ENCODE results near the gene MAN1C1. TPM values are rescaled to one million over a fixed set of nuclear protein-coding genes. Genes with fewer than 3 reads are reported as not detected.
A peak's percentile ranks its signal among the peaks of the same experiment; 100 is the strongest.

MAN1C1 gene
- total and polyA plus RNA-seq, 9 of the 15 experiments (the other 6 are each of a cell fraction or from before 2014, with no cell fraction given), result 0.04 to 0.44 (median 0.10) TPM; not detected in 3

DNA sequence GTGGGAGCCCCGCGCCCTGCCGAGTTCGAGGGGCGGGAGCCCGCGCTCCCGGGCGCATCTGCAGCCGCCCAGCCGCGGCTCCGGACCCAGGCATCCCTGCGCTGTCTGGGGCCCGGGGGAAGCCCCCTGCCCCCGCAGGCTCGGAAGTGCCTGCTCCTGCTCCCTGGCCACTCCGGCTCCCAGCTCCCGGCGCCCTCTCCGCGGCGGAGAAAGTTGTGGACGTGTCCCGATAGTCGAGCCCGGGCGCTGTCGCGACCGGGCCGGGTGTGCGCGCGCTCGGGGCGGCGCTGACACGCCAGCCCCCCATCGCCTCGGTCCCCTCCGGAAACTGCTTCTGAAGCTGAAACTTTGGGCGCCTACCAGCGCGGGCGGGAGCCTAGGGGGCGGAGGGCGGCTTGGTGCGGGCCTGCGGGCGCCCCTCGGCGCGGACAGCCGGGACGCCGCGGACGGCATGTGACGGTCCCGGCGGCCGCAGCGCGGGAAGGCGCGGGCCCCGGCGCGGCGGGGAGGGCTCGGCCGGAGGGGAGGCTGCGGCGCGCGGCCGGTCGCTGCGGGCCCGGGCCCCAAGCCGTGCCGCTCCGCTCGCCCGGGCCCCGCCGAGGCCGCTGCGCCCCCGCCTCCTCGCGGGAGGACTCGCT, 515 bp downstream of the MAN1C1 start (continued):
- TF ChIP-seq, protein P1, sequence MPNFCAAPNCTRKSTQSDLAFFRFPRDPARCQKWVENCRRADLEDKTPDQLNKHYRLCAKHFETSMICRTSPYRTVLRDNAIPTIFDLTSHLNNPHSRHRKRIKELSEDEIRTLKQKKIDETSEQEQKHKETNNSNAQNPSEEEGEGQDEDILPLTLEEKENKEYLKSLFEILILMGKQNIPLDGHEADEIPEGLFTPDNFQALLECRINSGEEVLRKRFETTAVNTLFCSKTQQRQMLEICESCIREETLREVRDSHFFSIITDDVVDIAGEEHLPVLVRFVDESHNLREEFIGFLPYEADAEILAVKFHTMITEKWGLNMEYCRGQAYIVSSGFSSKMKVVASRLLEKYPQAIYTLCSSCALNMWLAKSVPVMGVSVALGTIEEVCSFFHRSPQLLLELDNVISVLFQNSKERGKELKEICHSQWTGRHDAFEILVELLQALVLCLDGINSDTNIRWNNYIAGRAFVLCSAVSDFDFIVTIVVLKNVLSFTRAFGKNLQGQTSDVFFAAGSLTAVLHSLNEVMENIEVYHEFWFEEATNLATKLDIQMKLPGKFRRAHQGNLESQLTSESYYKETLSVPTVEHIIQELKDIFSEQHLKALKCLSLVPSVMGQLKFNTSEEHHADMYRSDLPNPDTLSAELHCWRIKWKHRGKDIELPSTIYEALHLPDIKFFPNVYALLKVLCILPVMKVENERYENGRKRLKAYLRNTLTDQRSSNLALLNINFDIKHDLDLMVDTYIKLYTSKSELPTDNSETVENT (CRISPR knock-in tag; IDR thresholded peaks at IDR 0.05), result 0 out of 2 replicates have a peak, but pooled peaks have one; percentile 49
- no peak for TF ChIP-seq HDAC2 (IDR thresholded peaks at IDR 0.05)
- TF ChIP-seq ZBED1 (IDR thresholded peaks at IDR 0.05), result peak; percentile 99
- TF ChIP-seq CREBBP (IDR thresholded peaks at IDR 0.05; ENCODE audit: low read depth, low read length), result no peak
- TF ChIP-seq, protein P2, sequence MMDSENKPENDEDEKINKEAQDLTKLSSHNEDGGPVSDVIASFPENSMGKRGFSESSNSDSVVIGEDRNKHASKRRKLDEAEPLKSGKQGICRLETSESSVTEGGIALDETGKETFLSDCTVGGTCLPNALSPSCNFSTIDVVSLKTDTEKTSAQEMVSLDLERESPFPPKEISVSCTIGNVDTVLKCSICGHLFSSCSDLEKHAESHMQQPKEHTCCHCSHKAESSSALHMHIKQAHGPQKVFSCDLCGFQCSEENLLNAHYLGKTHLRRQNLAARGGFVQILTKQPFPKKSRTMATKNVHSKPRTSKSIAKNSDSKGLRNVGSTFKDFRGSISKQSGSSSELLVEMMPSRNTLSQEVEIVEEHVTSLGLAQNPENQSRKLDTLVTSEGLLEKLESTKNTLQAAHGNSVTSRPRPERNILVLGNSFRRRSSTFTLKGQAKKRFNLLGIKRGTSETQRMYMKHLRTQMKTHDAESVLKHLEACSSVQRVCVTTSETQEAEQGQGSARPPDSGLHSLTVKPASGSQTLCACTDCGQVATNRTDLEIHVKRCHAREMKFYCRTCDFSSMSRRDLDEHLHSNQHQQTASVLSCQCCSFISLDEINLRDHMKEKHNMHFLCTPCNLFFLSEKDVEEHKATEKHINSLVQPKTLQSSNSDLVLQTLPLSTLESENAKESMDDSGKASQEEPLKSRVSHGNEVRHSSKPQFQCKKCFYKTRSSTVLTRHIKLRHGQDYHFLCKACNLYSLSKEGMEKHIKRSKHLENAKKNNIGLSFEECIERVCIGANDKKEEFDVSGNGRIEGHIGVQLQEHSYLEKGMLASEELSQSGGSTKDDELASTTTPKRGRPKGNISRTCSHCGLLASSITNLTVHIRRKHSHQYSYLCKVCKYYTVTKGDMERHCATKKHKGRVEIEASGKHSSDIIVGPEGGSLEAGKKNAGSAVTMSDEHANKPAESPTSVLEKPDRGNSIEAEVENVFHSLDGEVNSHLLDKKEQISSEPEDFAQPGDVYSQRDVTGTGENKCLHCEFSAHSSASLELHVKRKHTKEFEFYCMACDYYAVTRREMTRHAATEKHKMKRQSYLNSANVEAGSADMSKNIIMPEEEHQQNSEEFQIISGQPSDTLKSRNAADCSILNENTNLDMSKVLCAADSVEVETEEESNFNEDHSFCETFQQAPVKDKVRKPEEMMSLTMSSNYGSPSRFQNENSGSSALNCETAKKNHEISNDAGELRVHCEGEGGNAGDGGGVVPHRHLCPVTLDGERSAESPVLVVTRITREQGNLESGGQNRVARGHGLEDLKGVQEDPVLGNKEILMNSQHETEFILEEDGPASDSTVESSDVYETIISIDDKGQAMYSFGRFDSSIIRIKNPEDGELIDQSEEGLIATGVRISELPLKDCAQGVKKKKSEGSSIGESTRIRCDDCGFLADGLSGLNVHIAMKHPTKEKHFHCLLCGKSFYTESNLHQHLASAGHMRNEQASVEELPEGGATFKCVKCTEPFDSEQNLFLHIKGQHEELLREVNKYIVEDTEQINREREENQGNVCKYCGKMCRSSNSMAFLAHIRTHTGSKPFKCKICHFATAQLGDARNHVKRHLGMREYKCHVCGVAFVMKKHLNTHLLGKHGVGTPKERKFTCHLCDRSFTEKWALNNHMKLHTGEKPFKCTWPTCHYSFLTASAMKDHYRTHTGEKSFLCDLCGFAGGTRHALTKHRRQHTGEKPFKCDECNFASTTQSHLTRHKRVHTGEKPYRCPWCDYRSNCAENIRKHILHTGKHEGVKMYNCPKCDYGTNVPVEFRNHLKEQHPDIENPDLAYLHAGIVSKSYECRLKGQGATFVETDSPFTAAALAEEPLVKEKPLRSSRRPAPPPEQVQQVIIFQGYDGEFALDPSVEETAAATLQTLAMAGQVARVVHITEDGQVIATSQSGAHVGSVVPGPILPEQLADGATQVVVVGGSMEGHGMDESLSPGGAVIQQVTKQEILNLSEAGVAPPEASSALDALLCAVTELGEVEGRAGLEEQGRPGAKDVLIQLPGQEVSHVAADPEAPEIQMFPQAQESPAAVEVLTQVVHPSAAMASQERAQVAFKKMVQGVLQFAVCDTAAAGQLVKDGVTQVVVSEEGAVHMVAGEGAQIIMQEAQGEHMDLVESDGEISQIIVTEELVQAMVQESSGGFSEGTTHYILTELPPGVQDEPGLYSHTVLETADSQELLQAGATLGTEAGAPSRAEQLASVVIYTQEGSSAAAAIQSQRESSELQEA (IDR thresholded peaks at IDR 0.05; ENCODE audit: low read depth), result no peak
- no peak for TF ChIP-seq DACH1 (IDR thresholded peaks at IDR 0.05; ENCODE audit: partially characterized antibody)
- no peak for TF ChIP-seq BCOR (IDR thresholded peaks at IDR 0.05)
- TF ChIP-seq GTF2E2 (tag; IDR thresholded peaks at IDR 0.05), result no peak
- TF ChIP-seq, protein P3, sequence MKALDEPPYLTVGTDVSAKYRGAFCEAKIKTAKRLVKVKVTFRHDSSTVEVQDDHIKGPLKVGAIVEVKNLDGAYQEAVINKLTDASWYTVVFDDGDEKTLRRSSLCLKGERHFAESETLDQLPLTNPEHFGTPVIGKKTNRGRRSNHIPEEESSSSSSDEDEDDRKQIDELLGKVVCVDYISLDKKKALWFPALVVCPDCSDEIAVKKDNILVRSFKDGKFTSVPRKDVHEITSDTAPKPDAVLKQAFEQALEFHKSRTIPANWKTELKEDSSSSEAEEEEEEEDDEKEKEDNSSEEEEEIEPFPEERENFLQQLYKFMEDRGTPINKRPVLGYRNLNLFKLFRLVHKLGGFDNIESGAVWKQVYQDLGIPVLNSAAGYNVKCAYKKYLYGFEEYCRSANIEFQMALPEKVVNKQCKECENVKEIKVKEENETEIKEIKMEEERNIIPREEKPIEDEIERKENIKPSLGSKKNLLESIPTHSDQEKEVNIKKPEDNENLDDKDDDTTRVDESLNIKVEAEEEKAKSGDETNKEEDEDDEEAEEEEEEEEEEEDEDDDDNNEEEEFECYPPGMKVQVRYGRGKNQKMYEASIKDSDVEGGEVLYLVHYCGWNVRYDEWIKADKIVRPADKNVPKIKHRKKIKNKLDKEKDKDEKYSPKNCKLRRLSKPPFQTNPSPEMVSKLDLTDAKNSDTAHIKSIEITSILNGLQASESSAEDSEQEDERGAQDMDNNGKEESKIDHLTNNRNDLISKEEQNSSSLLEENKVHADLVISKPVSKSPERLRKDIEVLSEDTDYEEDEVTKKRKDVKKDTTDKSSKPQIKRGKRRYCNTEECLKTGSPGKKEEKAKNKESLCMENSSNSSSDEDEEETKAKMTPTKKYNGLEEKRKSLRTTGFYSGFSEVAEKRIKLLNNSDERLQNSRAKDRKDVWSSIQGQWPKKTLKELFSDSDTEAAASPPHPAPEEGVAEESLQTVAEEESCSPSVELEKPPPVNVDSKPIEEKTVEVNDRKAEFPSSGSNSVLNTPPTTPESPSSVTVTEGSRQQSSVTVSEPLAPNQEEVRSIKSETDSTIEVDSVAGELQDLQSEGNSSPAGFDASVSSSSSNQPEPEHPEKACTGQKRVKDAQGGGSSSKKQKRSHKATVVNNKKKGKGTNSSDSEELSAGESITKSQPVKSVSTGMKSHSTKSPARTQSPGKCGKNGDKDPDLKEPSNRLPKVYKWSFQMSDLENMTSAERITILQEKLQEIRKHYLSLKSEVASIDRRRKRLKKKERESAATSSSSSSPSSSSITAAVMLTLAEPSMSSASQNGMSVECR (CRISPR knock-in tag; IDR thresholded peaks at IDR 0.05), result no peak
- TF ChIP-seq TAF1 (IDR thresholded peaks at IDR 0.05; ENCODE audit: control insufficient read depth, extremely low read depth, insufficient read depth, low read length, severe bottlenecking), result no peak
- no peak for TF ChIP-seq CBFA2T2 (conservative IDR thresholded peaks at IDR 0.05)
- no peak for TF ChIP-seq TAF7 (tag; IDR thresholded peaks at IDR 0.05)
- TF ChIP-seq CTBP1 (IDR thresholded peaks at IDR 0.05; ENCODE audit: borderline replicate concordance), result 0 out of 2 replicates have a peak, but pooled peaks have one; percentile 9
- TF ChIP-seq BRD9 (IDR thresholded peaks at IDR 0.05; ENCODE audit: low read depth, partially characterized antibody), result no peak
